Naive B cell (primary cell): ENCODE results near the gene TNS4. TPM values are rescaled to one million over a fixed set of nuclear protein-coding genes. Genes with fewer than 3 reads are reported as not detected.
"Not testable (repeated sequence)": the region's sequence is repeated elsewhere in the genome, so short reads cannot be mapped to it uniquely, and the experiment has no call there.

ENCODE experiments used
- ATAC-seq, 2 donors: fragments of 150-1000 bp; cut with Tn5 transposase; 2 replicates each; pipeline ENCODE4 v1.10.0; 2021; ENCODE audit warnings: low read depth in 2 of 2, mild to moderate bottlenecking in 2 of 2, moderate library complexity in 2 of 2
- DNase-seq: peaks from one replicate; pipeline ENCODE4 v3.0.0; 2022
- H3K27ac Mint-ChIP-seq, 6 donors: one replicate each; pipeline ENCODE4 v1.8.0; 2020 to 2022; ENCODE audit warnings: mild to moderate bottlenecking in 6 of 6, mixed read lengths in 6 of 6, moderate library complexity in 5 of 6, inconsistent platforms in 2 of 6
- H3K27me3 Mint-ChIP-seq, 3 donors: one replicate each; pipeline ENCODE4 v1.8.0; 2021 to 2022; ENCODE audit warnings: mixed read lengths in 3 of 3, mild to moderate bottlenecking in 1 of 3
- H3K36me3 Mint-ChIP-seq, 2 donors: one replicate each; pipeline ENCODE4 v1.8.0; 2020 to 2022; ENCODE audit warnings: mixed read lengths in 2 of 2, inconsistent platforms in 1 of 2, mild to moderate bottlenecking in 1 of 2
- H3K4me1 Mint-ChIP-seq, 3 donors: one replicate each; pipeline ENCODE4 v1.8.0; 2020 to 2022; ENCODE audit warnings: mixed read lengths in 3 of 3, inconsistent platforms in 1 of 3, mild to moderate bottlenecking in 1 of 3, moderate library complexity in 1 of 3
- H3K4me3 Mint-ChIP-seq, 8 donors: one replicate each; pipeline ENCODE4 v1.8.0; 2020 to 2022; ENCODE audit warnings: mild to moderate bottlenecking in 8 of 8, mixed read lengths in 8 of 8, moderate library complexity in 8 of 8, inconsistent platforms in 2 of 8
- H3K9me3 Mint-ChIP-seq, 7 donors: one replicate each; pipeline ENCODE4 v1.8.0; 2020 to 2022; ENCODE audit warnings: mixed read lengths in 7 of 7, mild to moderate bottlenecking in 5 of 7, inconsistent platforms in 2 of 7, moderate library complexity in 1 of 7
- polyA plus RNA-seq, 6 donors: library from polyadenylated mRNA; unstranded; fragments of 300-500 nt; fragmentation: Illumina TruSeq; gene quantifications; one replicate each; pipeline ENCODE4 v1.2.3, GENCODE V29; 2021; ENCODE audit warnings: low read depth in 6 of 6

Gene TNS4, protein sequence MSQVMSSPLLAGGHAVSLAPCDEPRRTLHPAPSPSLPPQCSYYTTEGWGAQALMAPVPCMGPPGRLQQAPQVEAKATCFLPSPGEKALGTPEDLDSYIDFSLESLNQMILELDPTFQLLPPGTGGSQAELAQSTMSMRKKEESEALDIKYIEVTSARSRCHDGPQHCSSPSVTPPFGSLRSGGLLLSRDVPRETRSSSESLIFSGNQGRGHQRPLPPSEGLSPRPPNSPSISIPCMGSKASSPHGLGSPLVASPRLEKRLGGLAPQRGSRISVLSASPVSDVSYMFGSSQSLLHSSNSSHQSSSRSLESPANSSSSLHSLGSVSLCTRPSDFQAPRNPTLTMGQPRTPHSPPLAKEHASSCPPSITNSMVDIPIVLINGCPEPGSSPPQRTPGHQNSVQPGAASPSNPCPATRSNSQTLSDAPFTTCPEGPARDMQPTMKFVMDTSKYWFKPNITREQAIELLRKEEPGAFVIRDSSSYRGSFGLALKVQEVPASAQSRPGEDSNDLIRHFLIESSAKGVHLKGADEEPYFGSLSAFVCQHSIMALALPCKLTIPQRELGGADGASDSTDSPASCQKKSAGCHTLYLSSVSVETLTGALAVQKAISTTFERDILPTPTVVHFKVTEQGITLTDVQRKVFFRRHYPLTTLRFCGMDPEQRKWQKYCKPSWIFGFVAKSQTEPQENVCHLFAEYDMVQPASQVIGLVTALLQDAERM
- not detected for polyA plus RNA-seq

- H3K4me3 Mint-ChIP-seq: peak within 1 kb of the TSS in 1 of 8 donors; percentile 25
- no peaks in the 10 kb centered on the region for H3K36me3 Mint-ChIP-seq
- H3K9me3 Mint-ChIP-seq: no peaks in the 10 kb centered on the region
- H3K27ac Mint-ChIP-seq: peak within 1 kb of the TSS in 1 of 6 donors; percentile 41
- H3K27me3 Mint-ChIP-seq: peaks cover 19 to 37% (median 28%) of the 10 kb centered on the region in 3 donors
- ATAC-seq: no peak
- peaks cover 24 to 38% (median 25%) of the 10 kb centered on the region in 3 donors for H3K4me1 Mint-ChIP-seq
- DNase-seq: no peak
Measured at GRCh38 chr17:40501499-40501911, at the start of gene TNS4. Gene TNS4, minus strand, starts transcription at chr17:40501623. Its CDS starts 5,198 bp downstream, at chr17:40496425.

DNA sequence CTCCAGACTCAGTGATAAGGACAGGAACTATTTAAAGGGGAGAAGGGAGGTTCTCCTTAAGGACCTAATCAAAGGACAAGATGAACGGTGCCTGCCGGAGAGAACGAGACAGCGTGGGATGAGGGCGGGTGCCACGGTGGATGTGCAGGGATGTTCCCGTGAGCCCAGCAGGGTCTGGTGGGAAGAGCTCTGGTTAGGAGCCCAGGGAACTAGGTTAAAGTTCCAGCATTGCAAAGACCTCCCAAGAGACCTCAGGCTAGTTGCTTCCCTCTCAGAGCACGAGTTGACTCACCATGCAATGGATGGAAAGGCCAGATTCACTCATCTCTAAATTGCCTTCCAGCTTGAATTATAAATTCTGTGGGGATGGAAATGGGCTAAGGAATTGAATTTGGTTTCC, 49.2 kb upstream of the TNS4 start:
- H3K27me3 Mint-ChIP-seq: no peaks in the 10 kb centered on the region
- DNase-seq: no peak
- no peak for ATAC-seq
- peak overlapping the region in 5 of 6 donors; percentile 6 to 99 (median 89) for H3K27ac Mint-ChIP-seq
- H3K9me3 Mint-ChIP-seq: no peaks in the 10 kb centered on the region
- H3K4me3 Mint-ChIP-seq: peak overlapping the region in 6 of 8 donors; percentile 2 to 84 (median 63)
- peaks cover 84 to 100% (median 97%) of the 10 kb centered on the region in 3 donors for H3K4me1 Mint-ChIP-seq
- peaks cover 13 to 20% of the 10 kb centered on the region in 2 donors for H3K36me3 Mint-ChIP-seq

GRCh38 chr17:40548982-40549685, 47.7 kb upstream of the TNS4 start:
- Mint-ChIP-seq H3K4me3 (peak overlapping the region in 7 of 8 donors; percentile 23 to 84 (median 73)), H3K9me3 (no peaks in the 10 kb centered on the region), H3K4me1 (peaks cover 72 to 90% (median 83%) of the 10 kb centered on the region in 3 donors), H3K27me3 (no peaks in the 10 kb centered on the region), H3K36me3 (peaks cover 5 to 6% of the 10 kb centered on the region in 2 donors), H3K27ac (peak overlapping the region; percentile 80 to 99 (median 92))
- no peak for DNase-seq
- no peak for ATAC-seq

GRCh38 chr17:40548491-40548981, 47.1 kb upstream of the TNS4 start:
- H3K36me3 Mint-ChIP-seq: no peaks in the 10 kb centered on the region
- peak overlapping the region in 7 of 8 donors; percentile 12 to 84 (median 66) for H3K4me3 Mint-ChIP-seq
- H3K9me3 Mint-ChIP-seq: no peaks in the 10 kb centered on the region
- H3K27me3 Mint-ChIP-seq: no peaks in the 10 kb centered on the region
- H3K27ac Mint-ChIP-seq: peak overlapping the region; percentile 33 to 98 (median 89)
- ATAC-seq: no peak
- DNase-seq: no peak
- H3K4me1 Mint-ChIP-seq: peaks cover 66 to 86% (median 77%) of the 10 kb centered on the region in 3 donors

DNA sequence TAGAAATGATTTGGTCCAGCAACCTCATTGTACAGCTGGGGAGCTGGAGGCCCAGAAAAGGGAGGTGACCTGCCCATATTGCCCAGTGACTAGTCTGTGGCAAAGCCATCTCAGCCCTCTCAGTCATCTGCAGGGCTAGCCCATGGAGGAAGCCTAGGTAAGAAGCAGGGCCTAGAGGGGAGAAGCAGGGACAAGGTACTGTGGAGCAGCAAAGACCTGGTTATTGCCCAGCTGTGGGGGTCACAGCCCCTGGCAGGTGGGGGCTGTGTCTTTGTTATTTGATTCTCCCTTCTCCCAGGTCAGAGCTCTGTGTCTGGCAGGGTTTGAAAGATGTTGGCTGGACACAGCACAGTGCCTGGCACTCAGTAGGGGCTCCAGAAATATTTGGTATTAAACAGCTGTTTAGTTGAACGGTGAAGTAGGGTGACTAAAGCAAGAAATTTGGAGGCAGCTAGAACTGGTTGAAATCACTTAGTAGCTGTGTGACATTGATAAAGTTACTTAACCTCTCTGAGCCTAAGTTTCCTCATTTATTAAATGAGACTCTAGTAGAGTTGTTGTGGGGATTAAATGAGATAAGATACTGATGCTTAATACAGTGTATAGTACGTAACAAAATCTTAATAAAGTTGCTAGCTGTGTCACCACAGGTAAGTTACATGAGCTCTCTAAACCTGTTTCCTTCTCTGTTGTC, 46.5 kb upstream of the TNS4 start:
- peak overlapping the region; percentile 7 to 84 (median 68) for H3K4me3 Mint-ChIP-seq
- no peaks in the 10 kb centered on the region for H3K9me3 Mint-ChIP-seq
- peak overlapping the region; percentile 63 to 98 (median 91) for H3K27ac Mint-ChIP-seq
- H3K36me3 Mint-ChIP-seq: no peaks in the 10 kb centered on the region
- ATAC-seq (no peak), DNase-seq (no peak)
- H3K27me3 Mint-ChIP-seq: no peaks in the 10 kb centered on the region
- peaks cover 61 to 86% (median 75%) of the 10 kb centered on the region in 3 donors for H3K4me1 Mint-ChIP-seq

- Mint-ChIP-seq H3K27ac (peak overlapping the region; percentile 63 to 98 (median 91)), H3K4me1 (peaks cover 60 to 86% (median 75%) of the 10 kb centered on the region in 3 donors), H3K27me3 (no peaks in the 10 kb centered on the region), H3K9me3 (no peaks in the 10 kb centered on the region), H3K36me3 (no peaks in the 10 kb centered on the region), H3K4me3 (peak overlapping the region; percentile 7 to 84 (median 64))
- peak; percentile 76 to 83 for ATAC-seq
- peak; percentile 82 for DNase-seq
Measured at GRCh38 chr17:40547079-40547784, 45.8 kb upstream of the TNS4 start.

- Mint-ChIP-seq H3K27ac (peak overlapping the region in 3 of 6 donors; percentile 9 to 86 (median 65)), H3K4me1 (peaks cover 57 to 86% (median 75%) of the 10 kb centered on the region in 3 donors), H3K4me3 (peak overlapping the region in 3 of 8 donors; percentile 0 to 84 (median 60))
- not testable (repeated sequence) for H3K27me3 Mint-ChIP-seq, DNase-seq, H3K9me3 Mint-ChIP-seq, ATAC-seq, H3K36me3 Mint-ChIP-seq
Measured at GRCh38 chr17:40546497-40546896, 45.1 kb upstream of the TNS4 start.

GRCh38 chr17:40545660-40546059, 44.2 kb upstream of the TNS4 start:
- no peaks in the 10 kb centered on the region for H3K9me3 Mint-ChIP-seq
- DNase-seq (no peak), ATAC-seq (no peak)
- no peaks in the 10 kb centered on the region for H3K36me3 Mint-ChIP-seq
- H3K27me3 Mint-ChIP-seq: no peaks in the 10 kb centered on the region
- peak overlapping the region in 4 of 6 donors; percentile 62 to 86 (median 80) for H3K27ac Mint-ChIP-seq
- H3K4me3 Mint-ChIP-seq: peak overlapping the region in 2 of 8 donors; percentile 30 to 59
- peaks cover 56 to 86% (median 75%) of the 10 kb centered on the region in 3 donors for H3K4me1 Mint-ChIP-seq

- Mint-ChIP-seq H3K27me3 (no peaks in the 10 kb centered on the region), H3K36me3 (no peaks in the 10 kb centered on the region), H3K4me1 (peaks cover 43 to 74% (median 73%) of the 10 kb centered on the region in 3 donors), H3K27ac (peak overlapping the region; percentile 89 to 97 (median 96)), H3K9me3 (no peaks in the 10 kb centered on the region), H3K4me3 (peak overlapping the region in 5 of 8 donors; percentile 5 to 78 (median 50))
- ATAC-seq (peak; percentile 41 to 57), DNase-seq (no peak)
Measured at GRCh38 chr17:40542558-40543411, 41.4 kb upstream of the TNS4 start.

- DNase-seq: no peak
- Mint-ChIP-seq H3K9me3 (no peaks in the 10 kb centered on the region), H3K27ac (peak overlapping the region; percentile 89 to 97 (median 96)), H3K4me1 (peaks cover 43 to 74% (median 73%) of the 10 kb centered on the region in 3 donors), H3K27me3 (no peaks in the 10 kb centered on the region), H3K36me3 (no peaks in the 10 kb centered on the region), H3K4me3 (peak overlapping the region in 5 of 8 donors; percentile 5 to 78 (median 63))
- ATAC-seq: no peak
Measured at GRCh38 chr17:40541873-40542557, 40.6 kb upstream of the TNS4 start.
